A204.1 (cell line): Measurements from ENCODE around the gene ANKRD16.
"Not testable (repeated sequence)": the region's sequence is repeated elsewhere in the genome, so short reads cannot be mapped to it uniquely, and the experiment has no call there.

Experiments used
- FAIRE-seq: peaks from 2 replicates; lab custom pipeline; 2012; peaks lifted over from hg19 to GRCh38; lab: Jason Lieb, UNC

Gene ANKRD16

GRCh38 chr10:5889624-5890451, at the start of gene ANKRD16, which contains the start of gene FBH1:
ANKRD16 (minus strand) TSS chr10:5889893; CDS start chr10:5889354, 539 bp downstream.
FBH1 (plus strand) TSS chr10:5890243; CDS start chr10:5890346, 103 bp downstream.
- FAIRE-seq: no peak

- no peak for FAIRE-seq
Observed at GRCh38 chr10:5938291-5938690, 48.6 kb upstream of the ANKRD16 start.

DNA sequence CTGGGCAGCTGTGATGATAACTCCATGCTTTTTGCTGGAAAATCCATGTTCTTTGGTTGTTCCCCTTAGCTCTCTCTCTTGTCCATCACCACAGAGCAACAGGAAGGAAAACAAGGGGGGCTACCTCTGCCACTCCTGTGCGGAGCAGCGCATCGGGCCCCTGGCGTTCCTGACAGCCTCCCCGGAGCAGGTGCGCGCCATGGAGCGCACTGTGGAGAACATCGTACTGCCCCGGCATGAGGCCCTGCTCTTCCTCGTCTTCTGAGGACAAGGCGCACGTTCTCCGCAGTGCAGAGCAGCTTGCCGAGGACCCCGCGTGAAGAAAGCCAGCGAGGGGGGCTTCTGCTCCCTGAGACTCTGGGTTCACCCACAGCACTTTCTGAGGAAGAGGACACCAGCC, 47.3 kb upstream of the ANKRD16 start:
- no peak for FAIRE-seq

DNA sequence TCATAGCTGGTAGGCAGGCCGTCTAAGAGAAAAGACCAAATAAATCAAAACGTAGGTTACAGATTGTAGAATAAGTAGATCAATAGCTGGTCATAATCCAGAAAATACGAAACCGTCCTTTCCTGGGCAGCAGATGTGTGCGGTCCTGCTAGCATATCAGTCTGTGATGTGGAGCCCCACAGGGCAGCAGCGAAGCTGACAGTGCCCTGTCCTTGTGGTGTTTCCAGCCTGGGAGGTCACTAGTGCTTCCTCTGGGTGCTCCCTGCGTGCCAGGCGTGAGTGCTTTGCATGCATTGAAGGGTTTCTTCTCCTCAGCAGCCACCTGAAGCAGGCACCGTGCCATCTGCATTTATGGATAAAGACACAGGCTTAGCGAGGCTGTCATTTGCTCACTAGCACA, 45.9 kb upstream of the ANKRD16 start:
- no peak for FAIRE-seq

GRCh38 chr10:5933909-5934546, 44.3 kb upstream of the ANKRD16 start:
- FAIRE-seq: no peak

DNA sequence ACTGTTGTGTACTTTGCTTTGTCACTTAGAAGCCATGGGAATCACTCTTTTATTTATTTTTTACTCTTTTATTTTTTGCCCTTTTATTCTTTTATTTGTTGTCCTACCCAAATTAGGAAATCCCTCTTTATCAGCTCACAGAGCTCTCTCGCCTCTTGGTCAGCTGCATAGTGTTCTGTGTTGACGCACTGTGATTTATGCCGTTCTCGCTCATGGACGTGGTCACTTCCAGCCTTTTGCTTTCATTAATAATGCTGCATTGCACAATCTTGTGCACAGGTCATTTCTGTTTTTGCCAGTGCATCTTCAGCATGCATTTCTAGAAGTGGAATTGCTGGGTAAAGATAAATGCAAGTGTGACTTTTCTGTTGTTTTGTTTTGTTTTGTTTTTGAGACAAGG, 42.7 kb upstream of the ANKRD16 start:
- no peak for FAIRE-seq

- FAIRE-seq: no peak
Observed at GRCh38 chr10:5930272-5930671, 40.6 kb upstream of the ANKRD16 start.

- FAIRE-seq: no peak
Observed at GRCh38 chr10:5929442-5929841, 39.7 kb upstream of the ANKRD16 start.

DNA sequence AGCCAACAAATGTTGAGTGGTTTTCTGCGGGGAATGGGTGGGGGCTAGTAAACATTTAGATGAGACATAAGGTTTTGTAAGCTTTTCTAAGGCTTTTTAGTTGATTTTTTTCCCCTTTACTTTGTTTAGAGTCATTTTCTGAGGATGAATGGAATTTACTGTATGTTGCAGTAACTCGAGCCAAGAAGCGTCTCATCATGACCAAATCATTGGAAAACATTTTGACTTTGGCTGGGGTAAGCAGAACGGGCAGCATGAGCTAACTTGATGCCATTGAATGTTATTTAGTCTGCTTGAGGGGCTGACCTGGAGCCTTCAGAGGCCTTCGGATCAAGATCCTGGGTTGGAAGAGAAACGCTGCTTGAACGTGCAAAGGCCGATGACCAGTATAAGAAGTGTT, 37.6 kb upstream of the ANKRD16 start:
- FAIRE-seq: no peak

DNA sequence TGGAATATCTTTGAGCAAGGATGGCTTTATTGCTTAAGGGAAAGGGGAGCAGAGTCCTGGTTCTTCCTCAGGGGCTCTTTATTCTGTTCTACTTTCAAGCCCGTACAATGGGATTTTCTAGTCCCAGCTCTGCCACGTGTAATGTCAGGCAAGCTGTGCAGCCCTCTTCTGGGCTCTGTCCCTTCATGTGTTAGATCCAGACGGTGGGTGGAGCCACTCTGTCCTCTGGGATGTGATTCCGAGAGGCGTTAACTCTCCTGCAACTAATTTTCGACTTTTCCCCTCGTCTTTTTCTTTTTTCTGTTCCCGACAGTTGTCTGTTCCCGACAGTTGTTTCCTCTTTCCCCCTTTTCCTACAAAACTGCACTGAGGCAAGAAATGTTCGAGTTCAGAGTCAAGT, 35.2 kb upstream of the ANKRD16 start:
- FAIRE-seq: no peak

GRCh38 chr10:5921746-5922145, 32.1 kb upstream of the ANKRD16 start:
- FAIRE-seq: no peak

GRCh38 chr10:5919568-5919967, 29.9 kb upstream of the ANKRD16 start:
- FAIRE-seq: no peak

GRCh38 chr10:5918763-5919162, 29.1 kb upstream of the ANKRD16 start:
- no peak for FAIRE-seq

DNA sequence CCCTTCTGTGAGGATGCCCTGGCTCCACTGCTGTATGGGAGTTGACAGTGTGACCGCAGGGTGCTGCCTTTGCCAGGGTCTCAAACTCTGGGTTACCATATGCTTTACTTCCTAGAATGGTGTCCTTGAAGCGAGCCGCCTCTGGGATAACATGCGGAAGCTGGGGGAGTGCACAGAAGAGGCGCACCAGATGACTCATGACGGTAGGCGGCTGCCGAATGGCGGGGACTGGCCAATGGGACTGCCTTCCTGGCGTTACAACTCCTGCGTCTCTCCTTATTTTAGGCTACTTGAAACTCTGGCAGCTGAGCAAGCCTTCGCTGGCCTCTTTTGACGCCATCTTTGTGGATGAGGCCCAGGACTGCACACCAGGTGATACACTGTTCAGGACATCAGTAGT, 27.6 kb upstream of the ANKRD16 start:
- FAIRE-seq: no peak

DNA sequence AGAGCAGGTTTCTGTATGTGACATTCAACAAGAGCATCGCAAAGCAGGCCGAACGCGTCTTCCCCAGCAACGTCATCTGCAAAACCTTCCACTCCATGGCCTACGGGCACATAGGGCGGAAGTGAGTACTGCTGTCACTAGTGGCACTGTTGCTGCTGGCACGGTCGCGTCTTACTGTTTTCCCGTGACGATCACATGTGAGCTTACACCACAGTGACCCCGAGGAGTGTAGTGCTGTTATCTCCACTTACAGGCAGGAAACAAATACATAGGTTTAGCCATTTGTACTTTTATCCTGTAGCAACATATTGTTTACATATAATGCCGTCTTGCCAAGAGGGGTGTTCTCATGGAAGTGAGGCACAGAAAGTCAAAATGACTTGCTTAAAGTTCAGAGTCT, 25.8 kb upstream of the ANKRD16 start:
- no peak for FAIRE-seq

- no peak for FAIRE-seq
Observed at GRCh38 chr10:5913736-5914135, 24.0 kb upstream of the ANKRD16 start.

DNA sequence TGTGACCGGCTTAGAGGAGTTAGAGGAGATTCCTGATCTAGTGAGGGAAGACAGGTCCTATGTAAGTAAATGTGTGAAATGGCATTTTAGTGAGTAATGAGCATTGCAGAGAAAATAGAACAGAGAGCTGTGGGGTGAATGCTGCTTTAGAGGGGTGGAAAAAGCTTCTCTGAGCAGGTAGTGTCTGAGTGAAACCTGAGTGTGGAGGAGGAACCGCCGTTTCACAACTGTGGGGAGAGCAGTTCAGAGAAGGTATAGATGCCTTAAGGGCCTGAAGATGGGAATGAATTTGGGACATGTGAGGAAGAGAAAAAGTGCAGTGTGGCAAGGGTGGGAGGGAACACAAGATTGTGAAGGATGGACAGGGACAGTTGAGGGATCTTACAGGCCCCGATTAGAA, 22.0 kb upstream of the ANKRD16 start:
- no peak for FAIRE-seq

DNA sequence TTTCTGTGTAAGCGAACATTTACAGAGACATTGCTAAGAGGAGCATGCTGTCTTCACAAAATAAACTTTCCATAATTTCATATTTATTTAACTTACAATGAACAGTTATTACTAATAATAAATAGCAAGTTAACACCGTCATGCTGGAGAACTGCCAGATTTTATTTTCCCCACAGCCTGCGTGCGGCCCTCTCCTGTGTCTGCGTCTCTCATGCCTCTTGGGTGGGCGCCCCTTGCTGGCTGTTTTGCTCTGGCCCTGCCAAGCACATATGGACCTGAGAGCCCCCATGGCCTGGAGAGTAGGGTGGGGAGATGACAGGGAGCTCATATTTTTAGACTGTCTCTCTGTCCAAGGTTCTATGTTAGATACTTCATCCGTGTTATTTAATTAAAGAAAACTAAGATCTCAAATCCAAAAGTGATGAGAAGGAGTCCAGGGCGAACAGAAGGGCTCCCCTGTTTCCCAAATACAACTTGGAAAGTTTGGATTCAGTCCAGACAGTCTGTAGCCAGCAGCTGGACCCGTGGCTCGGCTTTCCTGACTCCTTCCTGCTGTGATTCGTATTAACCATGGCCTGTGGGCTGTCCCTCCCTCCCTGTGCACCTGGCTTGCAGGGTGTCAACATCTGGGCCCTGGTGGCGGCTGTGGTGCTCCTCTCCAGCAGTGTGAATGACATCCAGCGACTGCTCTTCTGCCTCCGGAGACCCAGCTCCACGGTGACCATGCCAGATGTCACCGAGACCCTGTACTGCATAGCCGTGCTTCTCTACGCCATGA, 20.8 kb upstream of the ANKRD16 start:
- FAIRE-seq: no peak

- not testable (repeated sequence) for FAIRE-seq
Observed at GRCh38 chr10:5908676-5909075, 19.0 kb upstream of the ANKRD16 start.

DNA sequence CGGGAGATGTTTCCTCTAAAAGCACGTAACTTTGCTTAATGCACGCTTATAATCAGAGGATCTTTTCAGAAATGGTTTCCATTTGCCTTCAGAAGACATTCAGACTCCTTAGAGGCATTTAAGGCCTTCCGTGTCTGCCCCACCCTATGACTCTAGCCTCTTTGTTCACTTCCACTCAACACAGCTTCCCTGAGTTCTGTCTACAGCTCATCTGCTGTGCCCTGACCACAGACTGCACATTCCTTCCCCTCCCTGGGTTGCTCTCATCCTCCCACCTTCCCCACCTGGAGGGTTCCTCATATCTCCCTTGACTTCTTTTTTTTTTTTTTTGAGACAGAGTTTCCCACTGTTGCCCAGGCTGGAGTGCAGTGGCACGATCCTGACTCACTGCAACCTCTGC, 17.0 kb upstream of the ANKRD16 start:
- no peak for FAIRE-seq

GRCh38 chr10:5905854-5906507, 16.3 kb upstream of the ANKRD16 start:
- no peak for FAIRE-seq

- no peak for FAIRE-seq
Observed at GRCh38 chr10:5904227-5904626, 14.5 kb upstream of the ANKRD16 start.

- FAIRE-seq: no peak
Observed at GRCh38 chr10:5903563-5903962, 13.9 kb upstream of the ANKRD16 start.
